Astrocyte (in vitro differentiated cells and primary cell): Measurements from ENCODE around the gene PTCD2.

ENCODE experiments used
- EZH2 ChIP-seq: IDR thresholded peaks from 2 replicates; pipeline ENCODE4 v1.6.1; 2012; ENCODE audit warnings: mild to moderate bottlenecking, low read length, inconsistent platforms; ENCODE audit not compliant: insufficient read depth
- TF ChIP-seq, protein P1 (sequence below): IDR thresholded peaks from 2 replicates; pipeline ENCODE4 v1.5.1; 2011; ENCODE audit warnings: low read depth, mild to moderate bottlenecking, inconsistent platforms, low read length, moderate library complexity; ENCODE audit not compliant: insufficient read depth

DNA sequence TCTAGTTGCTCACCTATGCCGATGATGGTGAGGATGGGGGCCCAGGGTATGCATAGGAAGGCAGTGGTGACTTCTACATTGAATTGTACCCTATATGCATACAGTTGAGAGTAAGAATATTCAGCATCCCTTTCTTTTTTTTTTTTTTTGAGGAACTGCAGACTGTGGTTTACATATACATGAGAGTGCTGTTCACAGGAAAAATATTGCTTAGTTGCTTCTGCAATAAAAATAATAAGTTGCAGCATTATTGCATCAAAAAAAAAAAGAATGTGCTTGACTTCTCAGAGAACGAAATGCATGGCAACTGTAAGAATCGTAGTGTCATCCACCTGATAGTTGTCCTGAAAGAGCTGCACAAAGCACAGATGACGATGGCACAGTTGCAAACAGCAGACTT, 52.8 kb downstream of the PTCD2 start:
- TF ChIP-seq, protein P1, sequence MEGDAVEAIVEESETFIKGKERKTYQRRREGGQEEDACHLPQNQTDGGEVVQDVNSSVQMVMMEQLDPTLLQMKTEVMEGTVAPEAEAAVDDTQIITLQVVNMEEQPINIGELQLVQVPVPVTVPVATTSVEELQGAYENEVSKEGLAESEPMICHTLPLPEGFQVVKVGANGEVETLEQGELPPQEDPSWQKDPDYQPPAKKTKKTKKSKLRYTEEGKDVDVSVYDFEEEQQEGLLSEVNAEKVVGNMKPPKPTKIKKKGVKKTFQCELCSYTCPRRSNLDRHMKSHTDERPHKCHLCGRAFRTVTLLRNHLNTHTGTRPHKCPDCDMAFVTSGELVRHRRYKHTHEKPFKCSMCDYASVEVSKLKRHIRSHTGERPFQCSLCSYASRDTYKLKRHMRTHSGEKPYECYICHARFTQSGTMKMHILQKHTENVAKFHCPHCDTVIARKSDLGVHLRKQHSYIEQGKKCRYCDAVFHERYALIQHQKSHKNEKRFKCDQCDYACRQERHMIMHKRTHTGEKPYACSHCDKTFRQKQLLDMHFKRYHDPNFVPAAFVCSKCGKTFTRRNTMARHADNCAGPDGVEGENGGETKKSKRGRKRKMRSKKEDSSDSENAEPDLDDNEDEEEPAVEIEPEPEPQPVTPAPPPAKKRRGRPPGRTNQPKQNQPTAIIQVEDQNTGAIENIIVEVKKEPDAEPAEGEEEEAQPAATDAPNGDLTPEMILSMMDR = no peak
- no peak for TF ChIP-seq EZH2
